Thyroid gland (tissue), 4 donors: Measurements from ENCODE around the gene LAMC2. TPM values are rescaled to one million over a fixed set of nuclear protein-coding genes. Genes with fewer than 3 reads are reported as not detected.

ENCODE experiments used
- DNase-seq, 2 donors: peaks; one replicate each; pipeline ENCODE4 v3.0.0-alpha.2; 2019
- H3K27ac ChIP-seq, 3 donors: fragments of 200-600 bp; sonication (generic); 1 replicate in 2 of 3; 2 replicates in 1 of 3; pipeline ENCODE4 v1.5.1; 2016 to 2019; ENCODE audit warnings: mild to moderate bottlenecking in 1 of 3, moderate library complexity in 1 of 3
- H3K27me3 ChIP-seq: fragments of 200-600 bp; sonication (generic); one replicate; pipeline ENCODE4 v1.5.1; 2019
- H3K36me3 ChIP-seq, 2 donors: fragments of 200-600 bp; sonication (generic); one replicate each; pipeline ENCODE4 v1.5.1; 2016 to 2019
- H3K4me1 ChIP-seq, 2 donors: fragments of 200-600 bp; sonication (generic); one replicate each; pipeline ENCODE4 v1.5.1; 2017 to 2019
- H3K4me3 ChIP-seq, 3 donors: fragments of 200-600 bp; sonication (generic); replicated peaks in 1 of 3; 1 replicate in 2 of 3; 2 replicates in 1 of 3; pipeline ENCODE4 v1.5.1; 2016; ENCODE audit warnings: mild to moderate bottlenecking in 1 of 3
- H3K9me3 ChIP-seq: fragments of 200-600 bp; sonication (generic); one replicate; pipeline ENCODE4 v1.5.1; 2017
- POLR2A ChIP-seq, 2 donors: fragments of 450-650 bp; IDR thresholded peaks; one replicate each; pipeline ENCODE4 v1.6.1; 2017; ENCODE audit warnings: antibody characterized with exemption in 2 of 2, mild to moderate bottlenecking in 2 of 2, moderate library complexity in 1 of 2
- WGBS, 2 donors: methylation state at CpG; one replicate each; pipeline ENCODE4 v1.1.5; 2017; 5-methylcytosine and 5-hydroxymethylcytosine counted together
- intact Hi-C: fragments of 100-400 bp; cut with DNase I; formaldehyde crosslinking; loops from one replicate; pipeline ENCODE4 v1.15.1; 2023
- total RNA-seq, 4 donors: library from RNA; depleted of rRNA; stranded (reverse); fragments of >200 nt; gene quantifications; one replicate each; pipeline ENCODE4 v1.2.3, GENCODE V29; 2016
- TF ChIP-seq, protein P1 (sequence below), 6 experiments: fragments of 200-600 bp in 3 of 6; fragments of 450-650 bp in 3 of 6; sonication (generic) in 3 of 6; IDR thresholded peaks; one replicate each; pipeline ENCODE4 v1.5.1; 2016 to 2019; ENCODE audit warnings: antibody characterized with exemption in 6 of 6, mild to moderate bottlenecking in 2 of 6, inconsistent platforms in 1 of 6, moderate library complexity in 1 of 6

The LAMC2 gene
- total RNA-seq, 4 donors from 2014 or later = 24.3 to 53.4 (median 27.9) TPM

DNA sequence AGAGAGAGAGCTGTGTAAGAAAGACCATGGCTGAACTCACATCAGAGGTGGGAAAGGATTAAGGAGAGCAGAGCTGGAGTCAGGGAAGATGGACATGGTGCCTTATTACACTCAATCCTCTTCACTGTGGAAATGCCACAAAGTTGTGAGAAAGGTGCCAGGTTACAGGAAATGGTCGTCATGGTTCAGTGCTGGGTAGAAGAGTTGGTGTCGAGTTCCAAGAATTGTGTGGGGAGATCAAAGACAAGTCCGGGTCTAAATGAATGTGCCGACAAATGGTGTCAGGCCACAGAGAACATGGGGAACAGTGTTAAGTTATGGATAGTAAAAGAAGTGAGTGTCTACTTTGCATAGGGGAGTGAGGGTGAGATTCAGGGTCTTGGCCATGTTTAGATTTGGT lies 40.9 kb downstream of the LAMC2 start:
- TF ChIP-seq, protein P1, sequence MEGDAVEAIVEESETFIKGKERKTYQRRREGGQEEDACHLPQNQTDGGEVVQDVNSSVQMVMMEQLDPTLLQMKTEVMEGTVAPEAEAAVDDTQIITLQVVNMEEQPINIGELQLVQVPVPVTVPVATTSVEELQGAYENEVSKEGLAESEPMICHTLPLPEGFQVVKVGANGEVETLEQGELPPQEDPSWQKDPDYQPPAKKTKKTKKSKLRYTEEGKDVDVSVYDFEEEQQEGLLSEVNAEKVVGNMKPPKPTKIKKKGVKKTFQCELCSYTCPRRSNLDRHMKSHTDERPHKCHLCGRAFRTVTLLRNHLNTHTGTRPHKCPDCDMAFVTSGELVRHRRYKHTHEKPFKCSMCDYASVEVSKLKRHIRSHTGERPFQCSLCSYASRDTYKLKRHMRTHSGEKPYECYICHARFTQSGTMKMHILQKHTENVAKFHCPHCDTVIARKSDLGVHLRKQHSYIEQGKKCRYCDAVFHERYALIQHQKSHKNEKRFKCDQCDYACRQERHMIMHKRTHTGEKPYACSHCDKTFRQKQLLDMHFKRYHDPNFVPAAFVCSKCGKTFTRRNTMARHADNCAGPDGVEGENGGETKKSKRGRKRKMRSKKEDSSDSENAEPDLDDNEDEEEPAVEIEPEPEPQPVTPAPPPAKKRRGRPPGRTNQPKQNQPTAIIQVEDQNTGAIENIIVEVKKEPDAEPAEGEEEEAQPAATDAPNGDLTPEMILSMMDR (IDR thresholded peaks at IDR 0.05) = no peak
- TF ChIP-seq POLR2A (IDR thresholded peaks at IDR 0.05) = no peak
- intact Hi-C loops = loop anchor here (5.0 kb wide), 1 partner anchor 260 kb away; no protein-coding TSS in a partner anchor
- no peak for DNase-seq
- H3K27me3 ChIP-seq = no peaks in the 10 kb centered on the region
- H3K36me3 ChIP-seq = no peaks in the 10 kb centered on the region
- WGBS, 2 donors = 50 to 58% methylated on average over 4 of the region's 4 CpGs
- H3K4me3 ChIP-seq = no peak overlapping the region
- no peaks in the 10 kb centered on the region for H3K9me3 ChIP-seq
- peaks cover 0 to 17% of the 10 kb centered on the region in 2 donors for H3K4me1 ChIP-seq
- no peak overlapping the region for H3K27ac ChIP-seq

DNA sequence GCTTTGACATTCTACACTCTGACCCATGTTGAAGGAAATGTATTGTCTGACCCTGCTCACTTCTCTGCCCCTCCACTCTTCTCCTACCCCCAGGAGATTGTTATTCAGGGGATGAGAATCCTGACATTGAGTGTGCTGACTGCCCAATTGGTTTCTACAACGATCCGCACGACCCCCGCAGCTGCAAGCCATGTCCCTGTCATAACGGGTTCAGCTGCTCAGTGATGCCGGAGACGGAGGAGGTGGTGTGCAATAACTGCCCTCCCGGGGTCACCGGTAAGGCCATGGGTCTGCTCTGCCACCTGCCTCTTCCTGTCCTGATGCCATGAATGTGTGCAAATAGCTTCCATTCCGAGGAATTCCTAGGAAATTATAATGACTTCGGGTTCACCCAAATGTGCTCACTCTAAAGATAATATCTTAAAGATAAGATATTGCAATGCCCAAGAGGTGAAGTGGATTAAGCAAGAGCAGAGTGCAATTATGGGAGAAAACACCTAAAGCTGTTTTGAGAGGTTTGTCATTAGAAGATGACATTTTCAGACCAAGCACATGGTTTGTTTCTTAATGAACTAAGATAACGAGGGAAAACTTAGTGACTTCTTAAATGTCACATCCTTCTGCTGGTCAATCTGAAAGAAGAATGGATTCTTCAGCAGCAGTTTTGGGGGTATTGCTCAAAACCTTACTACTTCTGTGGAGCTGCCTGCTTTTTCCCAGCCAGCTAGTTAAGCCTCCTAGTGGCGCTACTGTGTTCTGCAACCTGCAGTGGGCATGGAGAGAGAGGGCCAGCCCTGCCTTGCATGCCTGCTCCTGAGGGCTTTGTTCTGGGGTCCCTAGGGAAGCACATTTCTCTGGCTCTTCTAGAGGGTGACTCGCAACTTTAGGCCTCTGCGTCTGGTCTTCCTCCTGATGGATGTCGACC lies 41.6 kb downstream of the LAMC2 start:
- peak; percentile 48 to 57 for DNase-seq
- peaks cover 0 to 17% of the 10 kb centered on the region in 2 donors for H3K4me1 ChIP-seq
- WGBS, 2 donors = 85 to 87% methylated on average over 16 of the region's 16 CpGs
- TF ChIP-seq, protein P1 (IDR thresholded peaks at IDR 0.05) = peak; percentile 54 to 69 (median 60)
- no peak for TF ChIP-seq POLR2A (IDR thresholded peaks at IDR 0.05)
- no peaks in the 10 kb centered on the region for H3K9me3 ChIP-seq
- intact Hi-C loops = loop anchor here (5.0 kb wide), 1 partner anchor 260 kb away; no protein-coding TSS in a partner anchor
- H3K27me3 ChIP-seq = no peaks in the 10 kb centered on the region
- H3K4me3 ChIP-seq = no peak overlapping the region
- no peaks in the 10 kb centered on the region for H3K36me3 ChIP-seq
- no peak overlapping the region for H3K27ac ChIP-seq

DNA sequence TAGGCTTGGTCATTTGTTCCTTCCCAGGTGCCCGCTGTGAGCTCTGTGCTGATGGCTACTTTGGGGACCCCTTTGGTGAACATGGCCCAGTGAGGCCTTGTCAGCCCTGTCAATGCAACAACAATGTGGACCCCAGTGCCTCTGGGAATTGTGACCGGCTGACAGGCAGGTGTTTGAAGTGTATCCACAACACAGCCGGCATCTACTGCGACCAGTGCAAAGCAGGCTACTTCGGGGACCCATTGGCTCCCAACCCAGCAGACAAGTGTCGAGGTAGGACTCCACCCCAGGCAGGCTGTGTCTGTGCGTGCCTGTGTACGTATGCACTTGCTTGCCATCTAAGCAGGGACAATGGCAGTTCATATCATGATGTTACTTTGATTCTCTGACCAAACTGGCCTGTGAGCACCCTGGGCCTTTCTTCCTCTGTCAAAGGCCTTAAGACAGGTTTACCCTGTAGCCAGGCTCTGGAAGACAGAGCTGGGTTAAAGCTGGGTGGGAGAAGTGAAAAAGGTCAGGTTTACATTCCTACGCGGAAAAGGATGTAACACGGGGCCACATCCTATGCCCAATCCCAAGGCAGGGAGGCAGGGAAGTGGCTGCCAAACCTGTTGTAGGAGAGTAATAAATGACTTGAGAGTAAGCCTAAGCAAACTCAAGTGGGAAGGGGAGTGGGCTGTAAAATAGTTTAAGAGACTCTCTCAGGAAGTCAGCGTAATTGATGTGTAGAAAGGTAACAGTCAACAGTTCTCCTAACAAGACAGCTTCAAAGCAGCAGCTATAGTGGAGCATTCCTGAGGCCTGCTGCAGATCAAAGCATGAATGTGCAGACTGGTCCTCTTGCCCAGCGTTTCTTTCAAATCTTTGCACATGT lies 42.5 kb downstream of the LAMC2 start:
- no peak overlapping the region for H3K27ac ChIP-seq
- H3K27me3 ChIP-seq = no peaks in the 10 kb centered on the region
- intact Hi-C loops = loop anchor here (5.0 kb wide), 1 partner anchor 261 kb away; no protein-coding TSS in a partner anchor
- no peak overlapping the region for H3K4me3 ChIP-seq
- H3K4me1 ChIP-seq = peaks cover 0 to 8% of the 10 kb centered on the region in 2 donors
- no peak for DNase-seq
- no peaks in the 10 kb centered on the region for H3K36me3 ChIP-seq
- 87 to 90% methylated on average over 13 of the region's 13 CpGs for WGBS, 2 donors
- TF ChIP-seq, protein P1 (IDR thresholded peaks at IDR 0.05) = no peak
- no peaks in the 10 kb centered on the region for H3K9me3 ChIP-seq

DNA sequence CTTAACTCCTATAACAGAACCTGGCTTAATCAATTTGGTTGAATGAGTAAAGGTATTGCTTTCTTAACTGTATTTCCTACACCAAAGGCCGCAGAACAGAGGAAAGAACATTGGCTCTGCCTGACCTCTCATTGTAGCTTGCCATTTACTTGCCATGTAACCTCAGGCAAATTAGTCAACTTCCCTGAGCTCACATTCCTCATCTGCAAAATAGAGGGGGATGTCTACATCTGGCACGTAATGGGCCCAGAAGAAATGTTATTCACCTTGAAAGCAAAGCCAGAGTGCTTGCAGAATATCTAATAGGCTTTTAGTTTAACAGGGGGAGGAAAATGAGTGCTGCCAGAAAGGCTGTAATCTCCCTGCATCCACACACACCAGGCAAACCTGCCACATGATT lies 44.3 kb downstream of the LAMC2 start:
- TF ChIP-seq, protein P1 (IDR thresholded peaks at IDR 0.05) = no peak
- TF ChIP-seq POLR2A (IDR thresholded peaks at IDR 0.05) = no peak
- WGBS, 2 donors = 98 to 100% methylated on average over 2 of the region's 2 CpGs
- Histone ChIP-seq H3K4me3 (no peak overlapping the region), H3K9me3 (no peaks in the 10 kb centered on the region), H3K27ac (no peak overlapping the region), H3K36me3 (no peaks in the 10 kb centered on the region), H3K4me1 (peaks cover 11 to 21% of the 10 kb centered on the region in 2 donors), H3K27me3 (no peaks in the 10 kb centered on the region)
- no peak for DNase-seq
- intact Hi-C loops = loop anchor here (5.0 to 10.0 kb wide), 2 partner anchors 46 to 273 kb away; partner anchors contain the start of gene LAMC2
